GM12864 (cell line): ENCODE measurements around the gene CD151.
A peak's percentile ranks its signal among the peaks of the same experiment; 100 is the strongest.

Source experiments
- DNase-seq: peaks from one replicate; pipeline ENCODE4 v3.0.0-alpha.2; 2011; ENCODE audit warnings: low read depth
- H3K4me3 ChIP-seq: 2 replicates; pipeline ENCODE4 v1.5.1; 2011; ENCODE audit warnings: mild to moderate bottlenecking, low read depth, low read length, control low read depth
- CTCF ChIP-seq: IDR thresholded peaks from 2 replicates; pipeline ENCODE4 v1.5.1; 2011; ENCODE audit warnings: low read depth, mild to moderate bottlenecking, moderate library complexity, low read length, control low read depth, inconsistent platforms; ENCODE audit errors: missing control alignments

The CD151 gene

GRCh38 chr11:867856-868358 lies 35.2 kb downstream of the CD151 start:
- H3K4me3 ChIP-seq, result no peak overlapping the region
- no peak for DNase-seq
- no peak for TF ChIP-seq CTCF

DNA sequence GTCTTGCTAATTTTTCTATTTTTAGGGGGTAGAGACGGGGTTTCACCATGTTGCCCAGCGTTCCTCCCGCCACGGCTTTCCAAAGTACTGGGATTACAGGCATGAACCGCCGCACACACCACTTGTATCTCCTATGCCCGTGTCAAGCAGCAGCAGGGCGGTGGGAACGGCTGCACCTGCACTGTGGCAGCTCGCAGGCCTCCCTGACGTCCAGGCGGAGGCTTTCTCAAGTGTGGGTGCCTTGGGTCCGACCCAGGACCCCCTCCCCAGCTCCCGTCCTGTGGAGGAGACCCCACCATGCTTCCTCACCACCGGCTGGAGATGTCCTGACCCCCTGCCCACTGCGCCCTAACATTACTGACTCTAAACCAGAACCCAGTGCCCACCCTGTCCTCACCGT lies 35.6 kb downstream of the CD151 start:
- TF ChIP-seq CTCF, result no peak
- no peak for DNase-seq
- no peak overlapping the region for H3K4me3 ChIP-seq

DNA sequence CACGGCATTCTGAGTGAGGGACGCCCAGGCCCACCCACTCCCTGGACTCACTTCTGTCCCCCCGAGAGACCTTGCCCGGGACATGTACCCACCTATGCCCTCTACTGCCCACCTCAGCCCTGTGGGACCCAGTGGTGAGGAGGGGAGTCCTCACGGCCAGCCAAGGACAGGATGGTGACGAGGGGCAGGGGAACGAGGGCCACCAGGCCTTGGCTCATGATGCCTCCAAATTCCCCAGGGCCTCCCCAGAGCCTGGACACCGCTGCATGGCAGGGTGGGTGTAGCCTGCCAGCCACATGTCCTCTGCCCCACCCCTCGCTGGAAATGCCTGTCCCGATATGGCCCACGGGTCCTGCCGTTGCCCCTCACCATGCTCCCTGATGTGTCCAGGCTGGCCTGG lies 36.0 kb downstream of the CD151 start:
- TF ChIP-seq CTCF, result no peak
- no peak for DNase-seq
- H3K4me3 ChIP-seq, result no peak overlapping the region

DNA sequence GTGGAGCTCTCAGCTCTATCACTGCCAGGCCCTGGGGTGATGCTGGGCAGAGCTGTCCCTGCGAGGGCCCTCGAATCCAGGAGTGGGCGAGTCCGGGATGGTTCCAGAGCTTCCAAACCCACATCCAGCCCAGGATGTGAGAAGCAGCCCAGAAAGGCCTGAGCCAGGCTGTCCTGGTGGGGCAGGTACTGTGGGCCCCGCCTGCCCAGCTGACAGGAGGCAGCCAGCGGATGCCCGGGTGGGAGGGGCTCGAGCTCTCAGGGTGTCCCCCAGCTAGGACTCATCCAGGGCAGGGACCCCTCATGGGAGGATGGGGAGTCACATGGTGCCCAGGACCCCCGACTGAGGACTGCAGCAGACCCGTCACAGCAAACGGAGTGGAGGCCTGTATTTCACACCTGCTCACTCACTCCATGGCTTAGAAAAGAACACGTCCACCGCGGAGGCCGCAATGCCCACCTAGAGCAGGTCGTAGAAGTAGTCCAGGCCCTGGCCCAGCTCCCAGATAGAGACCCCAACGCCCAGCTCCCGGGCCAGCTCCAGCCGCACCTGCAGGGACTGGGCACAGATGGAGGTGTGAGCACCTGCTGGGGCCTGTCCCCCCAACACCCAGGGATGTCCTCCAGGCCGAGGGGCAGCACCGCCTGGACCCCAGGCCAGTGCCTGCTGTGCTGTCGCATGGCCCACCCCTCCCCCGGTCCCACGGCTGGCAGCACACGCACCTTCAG lies 36.8 kb downstream of the CD151 start:
- H3K4me3 ChIP-seq, result no peak overlapping the region
- DNase-seq, result no peak
- TF ChIP-seq CTCF, result no peak

- TF ChIP-seq CTCF, result peak; percentile 13
- no peak for DNase-seq
- H3K4me3 ChIP-seq, result no peak overlapping the region
Observed at GRCh38 chr11:870127-870413, 37.3 kb downstream of the CD151 start.

GRCh38 chr11:870418-870817 lies 37.7 kb downstream of the CD151 start:
- no peak for DNase-seq
- H3K4me3 ChIP-seq, result no peak overlapping the region
- no peak for TF ChIP-seq CTCF

DNA sequence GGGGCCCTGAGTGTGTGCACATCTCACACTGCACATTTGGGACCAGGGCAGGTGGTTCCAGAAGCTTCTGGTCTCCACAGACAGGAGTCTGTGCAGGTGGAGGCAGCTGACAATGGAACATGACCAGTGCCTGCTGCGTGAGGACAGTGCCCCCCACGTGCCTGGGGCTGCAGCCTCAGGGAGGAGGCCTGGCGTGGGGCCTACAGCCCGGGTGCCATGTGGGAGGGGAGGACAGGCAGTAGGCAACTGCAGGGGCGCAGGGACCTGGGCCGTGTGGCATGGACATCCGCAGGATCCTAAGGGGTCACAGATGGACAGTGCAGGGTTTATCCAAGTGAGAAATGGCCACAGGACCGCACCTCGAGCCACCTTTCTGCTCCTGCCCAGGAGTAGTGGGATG lies 38.7 kb downstream of the CD151 start:
- no peak for DNase-seq
- TF ChIP-seq CTCF, result no peak

More for the DNA sequence above, 38.7 kb downstream of the CD151 start:
- no peak overlapping the region for H3K4me3 ChIP-seq
